HG02763 (cell line): Measurements from ENCODE around the gene SIL1.
"Not testable (repeated sequence)": the region's sequence is repeated elsewhere in the genome, so short reads cannot be mapped to it uniquely, and the experiment has no call there.

ENCODE experiments used
- ATAC-seq: cut with Tn5 transposase; IDR thresholded peaks from one replicate; pipeline ENCODE4 v1.9.1; 2021; ENCODE audit warnings: mild to moderate bottlenecking, moderate library complexity; ENCODE audit not compliant: unreplicated experiment

SIL1 gene

DNA sequence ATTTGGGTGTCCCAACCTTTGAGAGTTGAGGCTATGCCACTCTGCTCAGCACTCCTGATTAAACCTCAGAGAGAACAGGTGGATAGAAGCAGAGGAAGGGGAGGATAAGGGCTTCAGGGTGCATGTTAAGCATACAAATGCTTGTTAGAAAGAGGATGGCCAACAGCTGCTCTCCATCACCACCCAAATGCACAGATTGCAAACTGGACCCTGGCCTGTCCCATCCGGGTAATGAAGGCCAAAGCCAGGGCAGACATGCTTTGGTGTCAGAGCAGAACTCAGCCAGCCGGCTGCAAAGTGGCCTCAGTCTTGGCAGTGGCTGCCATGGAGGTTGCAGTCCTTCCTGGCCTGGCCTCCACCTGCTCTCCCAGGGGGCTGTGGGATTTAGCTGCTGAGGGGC is 84.3 kb downstream of the SIL1 start:
- no peak for ATAC-seq

DNA sequence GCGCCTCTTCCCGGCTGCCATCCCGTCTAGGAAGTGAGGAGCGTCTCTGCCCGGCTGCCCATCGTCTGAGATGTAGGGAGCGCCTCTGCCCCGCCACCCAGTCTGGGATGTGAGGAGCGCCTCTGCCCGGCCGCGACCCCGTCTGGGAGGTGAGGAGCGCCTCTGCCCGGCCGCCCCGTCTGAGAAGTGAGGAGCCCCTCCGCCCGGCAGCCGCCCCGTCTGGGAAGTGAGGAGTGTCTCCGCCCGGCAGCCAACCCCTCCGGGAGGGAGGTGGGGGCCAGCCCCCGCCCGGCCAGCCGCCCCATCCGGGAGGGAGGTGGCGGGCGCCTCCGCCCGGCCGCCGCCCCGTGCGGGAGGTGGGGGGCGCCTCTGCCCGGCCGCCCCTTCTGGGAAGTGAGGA is 85.8 kb downstream of the SIL1 start:
- not testable (repeated sequence) for ATAC-seq

- no peak for ATAC-seq
Observed at GRCh38 chr5:139110526-139111168, 87.5 kb downstream of the SIL1 start.

- ATAC-seq: no peak
Observed at GRCh38 chr5:139108063-139108824, 89.9 kb downstream of the SIL1 start.

GRCh38 chr5:139105621-139106071 is 92.5 kb downstream of the SIL1 start:
- ATAC-seq: no peak

DNA sequence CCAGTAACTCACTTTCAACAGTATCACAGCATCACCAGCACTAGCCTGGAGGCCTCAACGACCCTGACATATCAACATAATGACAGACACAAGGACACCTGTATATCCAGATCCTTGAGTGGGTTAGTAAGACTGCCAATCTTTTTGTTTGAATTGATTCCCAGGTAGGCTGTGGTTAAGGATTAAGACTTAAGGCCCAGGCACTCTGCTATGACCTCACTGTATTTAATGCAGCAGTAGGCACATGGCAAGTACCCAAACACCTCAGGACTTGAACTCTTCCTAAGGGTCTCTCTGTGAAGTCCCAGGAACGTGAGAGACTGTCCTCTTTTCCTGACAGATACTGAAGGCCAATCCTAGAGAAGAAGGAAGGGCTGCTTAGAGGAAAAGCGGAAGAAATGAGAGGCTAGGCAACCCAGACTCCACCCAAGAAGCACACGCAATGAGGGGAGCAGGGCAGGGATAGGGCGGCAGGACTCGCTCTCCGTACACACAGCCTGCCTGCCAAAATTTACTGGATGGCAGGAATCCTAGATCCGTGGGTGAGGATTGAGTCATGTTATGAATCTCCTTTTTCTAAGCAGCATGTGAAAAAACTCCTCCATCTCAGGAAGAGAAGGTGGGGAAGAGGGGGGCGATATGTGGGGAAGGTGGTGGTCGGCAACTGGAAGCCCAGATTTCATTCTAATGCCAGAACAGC is 93.4 kb downstream of the SIL1 start:
- ATAC-seq: no peak

GRCh38 chr5:139103762-139104161 is 94.4 kb downstream of the SIL1 start:
- no peak for ATAC-seq

- ATAC-seq: no peak
Observed at GRCh38 chr5:139100825-139101224, 97.3 kb downstream of the SIL1 start.

- peak; percentile 85 for ATAC-seq
Observed at GRCh38 chr5:139094154-139095131, 103.7 kb downstream of the SIL1 start.

GRCh38 chr5:139092741-139093343 is 105.3 kb downstream of the SIL1 start:
- ATAC-seq: no peak

GRCh38 chr5:139091439-139092156 is 106.6 kb downstream of the SIL1 start:
- ATAC-seq: no peak

- no peak for ATAC-seq
Observed at GRCh38 chr5:139090581-139090980, 107.6 kb downstream of the SIL1 start.

- ATAC-seq: no peak
Observed at GRCh38 chr5:139088024-139088423, 110.1 kb downstream of the SIL1 start.

DNA sequence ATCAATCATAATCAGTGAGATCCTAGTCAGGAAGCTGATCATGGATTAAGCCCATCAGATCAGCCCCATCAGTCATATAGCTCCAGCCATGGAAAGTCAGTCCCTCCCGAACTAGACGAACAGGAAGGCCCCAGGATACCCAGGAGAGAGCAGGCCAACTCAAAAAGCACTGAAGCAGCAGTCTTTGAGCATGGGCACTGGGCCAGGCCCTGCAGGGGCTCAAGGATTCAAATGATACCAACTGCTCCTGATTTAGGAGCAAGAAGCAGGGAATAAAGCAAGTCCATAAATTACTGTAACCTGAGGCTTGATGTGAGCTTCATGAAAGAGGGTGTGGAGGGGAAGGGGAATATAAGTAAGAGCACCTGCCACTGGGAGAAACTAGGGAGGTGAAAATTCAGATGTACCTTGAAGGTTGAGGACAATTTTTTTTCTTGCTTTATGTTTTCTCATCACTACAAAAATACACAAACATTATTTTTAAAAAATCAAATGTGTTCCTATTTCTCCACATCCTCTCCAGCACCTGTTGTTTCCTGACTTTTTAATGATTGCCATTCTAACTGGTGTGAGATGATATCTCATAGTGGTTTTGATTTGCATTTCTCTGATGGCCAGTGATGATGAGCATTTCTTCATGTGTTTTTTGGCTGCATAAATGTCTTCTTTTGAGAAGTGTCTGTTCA is 115.2 kb downstream of the SIL1 start:
- no peak for ATAC-seq

GRCh38 chr5:139079991-139080610 is 118.1 kb downstream of the SIL1 start:
- no peak for ATAC-seq

GRCh38 chr5:139079225-139079990 is 118.8 kb downstream of the SIL1 start:
- no peak for ATAC-seq

DNA sequence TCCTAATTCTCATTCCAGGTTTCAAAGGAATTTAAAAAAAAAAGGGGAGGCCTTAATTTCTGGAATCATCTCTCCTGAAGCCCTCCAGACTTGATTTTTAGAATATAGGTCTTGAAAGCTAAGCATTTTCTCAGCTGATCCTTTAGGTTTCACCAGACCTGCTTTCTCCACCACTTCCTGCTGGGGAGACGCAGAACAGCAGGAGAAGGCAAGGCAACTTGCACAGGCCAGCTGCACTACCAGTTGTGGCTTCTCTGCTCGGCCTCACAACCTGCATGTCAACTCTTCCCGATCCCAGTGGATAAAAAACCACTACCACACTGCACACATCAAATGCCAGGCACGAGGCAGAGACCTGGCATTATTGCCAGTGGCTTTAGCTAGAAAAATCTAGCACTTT is 119.8 kb downstream of the SIL1 start:
- ATAC-seq: no peak

DNA sequence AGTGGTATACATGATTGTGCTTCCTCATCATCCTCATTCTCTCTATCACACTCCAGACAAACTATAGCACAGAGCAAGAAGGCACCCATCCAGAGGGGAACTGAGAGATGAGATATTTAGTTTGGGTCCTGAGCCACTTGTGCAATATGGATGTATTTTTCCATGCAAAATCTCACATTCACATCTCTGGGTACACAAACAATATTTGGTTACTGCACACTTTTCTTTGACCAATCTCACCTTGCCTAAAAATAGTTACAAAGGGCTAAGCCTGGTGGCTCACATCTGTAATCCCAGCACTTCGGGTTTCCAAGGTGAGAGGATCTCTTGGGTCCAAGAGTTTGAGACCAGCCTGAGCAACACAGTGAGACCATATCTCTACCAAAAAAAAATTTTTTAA is 120.3 kb downstream of the SIL1 start:
- ATAC-seq: no peak
